Glutamatergic neuron (in vitro differentiated cells): Measurements from ENCODE around the gene CHRM1. TPM values are rescaled to one million over a fixed set of nuclear protein-coding genes. Genes with fewer than 3 reads are reported as not detected.

Source experiments
- DNase-seq: peaks from one replicate; pipeline ENCODE4 v3.0.0; 2022
- H3K27ac Mint-ChIP-seq: one replicate; pipeline ENCODE4 v1.8.0; 2020; ENCODE audit warnings: mild to moderate bottlenecking, mixed read lengths, inconsistent platforms; ENCODE audit not compliant: unreplicated experiment
- H3K27me3 Mint-ChIP-seq: one replicate; pipeline ENCODE4 v1.8.0; 2020; ENCODE audit warnings: mild to moderate bottlenecking, moderate library complexity, mixed read lengths, inconsistent platforms; ENCODE audit not compliant: unreplicated experiment
- H3K36me3 Mint-ChIP-seq: one replicate; pipeline ENCODE4 v1.8.0; 2020; ENCODE audit warnings: mild to moderate bottlenecking, mixed read lengths, inconsistent platforms; ENCODE audit not compliant: unreplicated experiment
- H3K4me1 Mint-ChIP-seq: one replicate; pipeline ENCODE4 v1.8.0; 2020; ENCODE audit warnings: mild to moderate bottlenecking, low read depth, mixed read lengths, inconsistent platforms; ENCODE audit not compliant: unreplicated experiment
- H3K4me3 Mint-ChIP-seq: one replicate; pipeline ENCODE4 v1.8.0; 2020; ENCODE audit warnings: mild to moderate bottlenecking, mixed read lengths, inconsistent platforms; ENCODE audit not compliant: unreplicated experiment
- H3K9me3 Mint-ChIP-seq: one replicate; pipeline ENCODE4 v1.8.0; 2020; ENCODE audit warnings: mild to moderate bottlenecking, moderate library complexity, mixed read lengths, inconsistent platforms; ENCODE audit not compliant: unreplicated experiment
- CTCF ChIP-seq: fragments of 200-600 bp; sonication (generic); IDR thresholded peaks from one replicate; pipeline ENCODE4 v1.5.0; 2021; ENCODE audit not compliant: partially characterized antibody, unreplicated experiment
- total RNA-seq: library from RNA; stranded (reverse); fragmentation: NEBNext Ultra II Directional; extraction: Animal tissue kit (Norgen Biotek cat#: 25700); gene quantifications from one replicate; pipeline ENCODE4 v1.2.1, GENCODE V29; 2021; ENCODE audit not compliant: unreplicated experiment

The CHRM1 gene
- total RNA-seq, 1 donor from 2014 or later = not detected

- Mint-ChIP-seq H3K4me3 (no peak overlapping the region), H3K4me1 (no peaks in the 10 kb centered on the region), H3K36me3 (no peaks in the 10 kb centered on the region), H3K27ac (no peak overlapping the region), H3K9me3 (no peaks in the 10 kb centered on the region), H3K27me3 (no peaks in the 10 kb centered on the region)
- peak; percentile 71 for DNase-seq
- peak; percentile 61 for TF ChIP-seq CTCF
Measured at GRCh38 chr11:62909107-62909894, 11.9 kb downstream of the CHRM1 start.

- no peaks in the 10 kb centered on the region for H3K4me1 Mint-ChIP-seq
- no peak for TF ChIP-seq CTCF
- no peaks in the 10 kb centered on the region for H3K36me3 Mint-ChIP-seq
- H3K27ac Mint-ChIP-seq = no peak overlapping the region
- no peak overlapping the region for H3K4me3 Mint-ChIP-seq
- H3K27me3 Mint-ChIP-seq = no peaks in the 10 kb centered on the region
- DNase-seq = no peak
- no peaks in the 10 kb centered on the region for H3K9me3 Mint-ChIP-seq
Measured at GRCh38 chr11:62908468-62909072, 12.6 kb downstream of the CHRM1 start.

DNA sequence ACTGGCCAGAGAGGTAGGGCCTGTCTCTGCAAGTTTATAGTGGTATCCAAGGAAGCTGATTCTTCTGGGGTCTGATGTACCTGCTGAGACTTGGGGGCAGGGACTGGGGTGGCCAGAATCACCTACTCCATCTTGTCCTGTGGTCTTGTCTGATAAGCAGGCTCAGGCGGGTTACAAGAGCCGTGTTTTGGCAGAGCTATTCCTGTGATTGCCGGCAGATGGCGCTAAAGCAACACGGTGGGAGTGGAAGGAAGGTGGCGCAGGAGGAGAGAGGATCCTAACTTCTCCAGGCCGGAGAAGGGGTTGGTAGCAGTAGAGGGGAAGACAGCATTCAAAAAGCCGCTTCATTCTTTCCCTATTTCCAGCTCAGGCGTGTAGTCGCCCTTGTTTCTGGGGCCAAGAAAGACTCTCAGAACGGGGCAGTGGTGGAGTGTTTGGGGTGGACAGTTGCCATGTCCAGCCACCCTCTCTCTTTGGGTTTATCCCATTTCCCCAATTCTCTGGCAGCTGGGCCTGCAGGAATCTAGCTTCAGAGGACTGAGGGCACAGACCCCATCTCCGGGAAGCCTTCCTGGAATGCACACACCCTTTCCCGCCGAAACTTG lies 15.1 kb downstream of the CHRM1 start:
- peak; percentile 94 for TF ChIP-seq CTCF
- Mint-ChIP-seq H3K27me3 (no peaks in the 10 kb centered on the region), H3K27ac (no peak overlapping the region), H3K9me3 (peaks cover 1% of the 10 kb centered on the region), H3K36me3 (no peaks in the 10 kb centered on the region), H3K4me1 (no peaks in the 10 kb centered on the region), H3K4me3 (no peak overlapping the region)
- DNase-seq = peak; percentile 90

GRCh38 chr11:62905296-62905695 lies 15.9 kb downstream of the CHRM1 start:
- Mint-ChIP-seq H3K4me3 (no peak overlapping the region), H3K9me3 (peaks cover 1% of the 10 kb centered on the region), H3K36me3 (no peaks in the 10 kb centered on the region), H3K27ac (peak overlapping the region; percentile 45), H3K27me3 (no peaks in the 10 kb centered on the region), H3K4me1 (no peaks in the 10 kb centered on the region)
- no peak for DNase-seq
- no peak for TF ChIP-seq CTCF

GRCh38 chr11:62902932-62903331 lies 18.2 kb downstream of the CHRM1 start:
- no peaks in the 10 kb centered on the region for H3K4me1 Mint-ChIP-seq
- DNase-seq = no peak
- no peak overlapping the region for H3K27ac Mint-ChIP-seq
- no peaks in the 10 kb centered on the region for H3K27me3 Mint-ChIP-seq
- no peaks in the 10 kb centered on the region for H3K36me3 Mint-ChIP-seq
- TF ChIP-seq CTCF = no peak
- H3K4me3 Mint-ChIP-seq = no peak overlapping the region
- peaks cover 1% of the 10 kb centered on the region for H3K9me3 Mint-ChIP-seq
